Brain microvascular endothelial cell (primary cell): ENCODE measurements around the gene L1CAM.

Source experiments
- DNase-seq: peaks from one replicate; pipeline ENCODE4 v3.0.0-alpha.2; 2020
- H3K27ac ChIP-seq: fragments of 250-450 bp; sonication (Bioruptor Pico); 2 replicates; pipeline ENCODE4 v1.5.1; 2020; ENCODE audit warnings: mild to moderate bottlenecking, moderate library complexity
- H3K27me3 ChIP-seq: fragments of 250-450 bp; sonication (Bioruptor Pico); replicated peaks from 2 replicates; pipeline ENCODE4 v1.5.1; 2020; ENCODE audit warnings: mild to moderate bottlenecking
- H3K36me3 ChIP-seq: fragments of 250-450 bp; sonication (Bioruptor Pico); replicated peaks from 2 replicates; pipeline ENCODE4 v1.5.1; 2020; ENCODE audit warnings: mild to moderate bottlenecking
- H3K4me3 ChIP-seq: 2 replicates; pipeline ENCODE4 v1.5.1; 2011; ENCODE audit warnings: low read depth, mild to moderate bottlenecking, control low read depth, low read length, moderate library complexity
- in situ Hi-C: cut with HindIII; loops from 2 replicates; pipeline ENCODE4 v1.10.0; 2017; ENCODE audit warnings: low sequenced_read_pairs, low pct_ligation_motif_present
- TF ChIP-seq, protein P1 (sequence below): IDR thresholded peaks from 2 replicates; pipeline ENCODE4 v1.5.1; 2011; ENCODE audit warnings: low read depth, mild to moderate bottlenecking, moderate library complexity, low read length, control low read depth, inconsistent platforms; ENCODE audit errors: missing control alignments

L1CAM gene

DNA sequence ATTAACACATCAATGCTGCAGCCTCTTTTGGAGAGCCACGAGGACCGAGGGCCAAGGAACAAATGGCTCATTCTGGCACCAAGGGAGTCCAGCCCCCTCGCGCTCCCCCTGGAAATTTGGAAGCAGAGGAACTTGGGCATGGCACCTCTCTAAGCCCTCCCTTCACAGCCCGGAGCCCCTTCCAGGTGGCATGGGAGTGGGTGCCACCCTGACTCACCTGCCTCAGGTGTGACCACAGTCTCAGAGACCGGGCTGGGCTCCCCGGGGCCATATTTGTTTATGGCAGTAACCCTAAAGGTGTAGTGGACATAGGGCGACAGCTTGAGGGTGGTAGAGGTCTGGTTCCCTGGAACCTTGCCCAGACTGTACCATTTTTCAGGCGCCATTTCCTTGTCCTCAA, 18.8 kb downstream of the L1CAM start:
- in situ Hi-C loops, result no loop called here
- H3K27me3 ChIP-seq, result no peaks in the 10 kb centered on the region
- no peak for DNase-seq
- H3K4me3 ChIP-seq, result no peak overlapping the region
- H3K27ac ChIP-seq, result no peak overlapping the region
- TF ChIP-seq, protein P1, sequence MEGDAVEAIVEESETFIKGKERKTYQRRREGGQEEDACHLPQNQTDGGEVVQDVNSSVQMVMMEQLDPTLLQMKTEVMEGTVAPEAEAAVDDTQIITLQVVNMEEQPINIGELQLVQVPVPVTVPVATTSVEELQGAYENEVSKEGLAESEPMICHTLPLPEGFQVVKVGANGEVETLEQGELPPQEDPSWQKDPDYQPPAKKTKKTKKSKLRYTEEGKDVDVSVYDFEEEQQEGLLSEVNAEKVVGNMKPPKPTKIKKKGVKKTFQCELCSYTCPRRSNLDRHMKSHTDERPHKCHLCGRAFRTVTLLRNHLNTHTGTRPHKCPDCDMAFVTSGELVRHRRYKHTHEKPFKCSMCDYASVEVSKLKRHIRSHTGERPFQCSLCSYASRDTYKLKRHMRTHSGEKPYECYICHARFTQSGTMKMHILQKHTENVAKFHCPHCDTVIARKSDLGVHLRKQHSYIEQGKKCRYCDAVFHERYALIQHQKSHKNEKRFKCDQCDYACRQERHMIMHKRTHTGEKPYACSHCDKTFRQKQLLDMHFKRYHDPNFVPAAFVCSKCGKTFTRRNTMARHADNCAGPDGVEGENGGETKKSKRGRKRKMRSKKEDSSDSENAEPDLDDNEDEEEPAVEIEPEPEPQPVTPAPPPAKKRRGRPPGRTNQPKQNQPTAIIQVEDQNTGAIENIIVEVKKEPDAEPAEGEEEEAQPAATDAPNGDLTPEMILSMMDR, result no peak
- no peaks in the 10 kb centered on the region for H3K36me3 ChIP-seq

DNA sequence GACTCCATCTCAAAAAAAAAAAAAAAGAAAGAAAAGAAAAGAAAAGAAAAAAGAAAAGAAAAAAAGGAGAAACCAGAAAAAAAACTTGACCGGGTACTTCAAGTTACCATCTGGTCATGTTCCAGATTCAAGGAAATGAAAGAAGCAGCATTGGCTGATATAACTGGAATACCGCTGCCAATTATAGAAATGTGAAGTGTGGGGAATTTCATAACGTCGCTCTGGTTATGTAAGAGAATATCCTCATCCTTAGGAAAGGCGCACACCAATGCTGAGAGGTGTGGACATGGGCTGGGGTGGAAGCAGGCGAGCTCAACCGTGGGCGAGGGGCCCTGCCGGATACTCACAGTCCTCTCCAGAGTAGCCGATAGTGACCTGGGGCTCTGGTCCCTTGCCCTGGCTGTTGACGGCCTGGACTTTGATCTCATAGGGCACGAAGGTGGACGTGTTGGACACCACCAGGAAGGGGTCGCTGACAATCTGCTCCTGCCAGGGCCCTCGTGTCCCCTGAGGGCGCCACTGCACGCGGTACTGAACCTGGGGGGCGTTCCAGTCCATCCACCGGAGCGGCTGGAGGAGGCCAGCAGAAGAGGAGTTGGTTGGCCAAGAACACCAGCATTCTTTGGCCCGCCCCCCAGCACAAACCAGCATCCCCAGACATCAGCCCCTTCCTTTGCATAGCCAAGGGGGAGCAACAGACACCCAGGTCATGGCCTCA, 19.5 kb downstream of the L1CAM start:
- in situ Hi-C loops, result no loop called here
- Histone ChIP-seq H3K4me3 (no peak overlapping the region), H3K27me3 (no peaks in the 10 kb centered on the region), H3K36me3 (no peaks in the 10 kb centered on the region), H3K27ac (no peak overlapping the region)
- TF ChIP-seq, protein P1, result no peak
- DNase-seq, result no peak

DNA sequence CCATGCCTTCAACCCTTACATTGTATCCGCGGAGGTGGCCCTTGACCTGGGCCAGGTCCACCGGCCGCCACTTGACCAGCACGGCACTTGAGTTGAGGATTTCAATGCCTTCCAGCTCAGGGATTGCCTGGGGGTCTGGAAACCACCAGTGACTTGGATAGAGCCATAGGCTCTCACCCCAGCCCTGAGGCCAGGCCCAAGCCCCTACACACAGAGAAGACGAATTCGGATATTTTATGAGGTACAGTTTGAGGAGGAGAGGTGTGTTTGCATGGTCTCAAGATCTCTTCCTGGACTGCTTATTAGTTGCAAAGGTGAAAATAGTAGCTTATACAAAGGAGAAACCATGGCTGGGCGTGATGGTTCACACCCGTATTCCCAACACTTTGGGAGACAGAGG, 20.3 kb downstream of the L1CAM start:
- TF ChIP-seq, protein P1, result no peak
- Histone ChIP-seq H3K27ac (no peak overlapping the region), H3K4me3 (no peak overlapping the region), H3K27me3 (no peaks in the 10 kb centered on the region), H3K36me3 (no peaks in the 10 kb centered on the region)
- in situ Hi-C loops, result no loop called here
- DNase-seq, result no peak

DNA sequence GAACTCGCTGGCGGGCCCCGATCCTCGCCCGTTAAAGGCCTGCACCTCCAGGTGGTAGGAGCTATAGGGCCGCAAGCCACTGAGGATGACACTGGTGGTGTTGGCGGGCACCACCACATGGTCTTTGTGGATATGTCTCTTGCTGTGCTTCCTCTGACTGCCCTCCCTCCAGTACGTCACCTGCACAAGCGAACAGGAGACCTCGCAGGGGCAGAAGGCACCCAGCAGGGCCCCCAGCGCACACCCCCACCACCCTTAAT, 20.7 kb downstream of the L1CAM start:
- H3K27me3 ChIP-seq, result no peaks in the 10 kb centered on the region
- no peak overlapping the region for H3K4me3 ChIP-seq
- H3K27ac ChIP-seq, result no peak overlapping the region
- TF ChIP-seq, protein P1, result no peak
- DNase-seq, result no peak
- in situ Hi-C loops, result no loop called here
- no peaks in the 10 kb centered on the region for H3K36me3 ChIP-seq

DNA sequence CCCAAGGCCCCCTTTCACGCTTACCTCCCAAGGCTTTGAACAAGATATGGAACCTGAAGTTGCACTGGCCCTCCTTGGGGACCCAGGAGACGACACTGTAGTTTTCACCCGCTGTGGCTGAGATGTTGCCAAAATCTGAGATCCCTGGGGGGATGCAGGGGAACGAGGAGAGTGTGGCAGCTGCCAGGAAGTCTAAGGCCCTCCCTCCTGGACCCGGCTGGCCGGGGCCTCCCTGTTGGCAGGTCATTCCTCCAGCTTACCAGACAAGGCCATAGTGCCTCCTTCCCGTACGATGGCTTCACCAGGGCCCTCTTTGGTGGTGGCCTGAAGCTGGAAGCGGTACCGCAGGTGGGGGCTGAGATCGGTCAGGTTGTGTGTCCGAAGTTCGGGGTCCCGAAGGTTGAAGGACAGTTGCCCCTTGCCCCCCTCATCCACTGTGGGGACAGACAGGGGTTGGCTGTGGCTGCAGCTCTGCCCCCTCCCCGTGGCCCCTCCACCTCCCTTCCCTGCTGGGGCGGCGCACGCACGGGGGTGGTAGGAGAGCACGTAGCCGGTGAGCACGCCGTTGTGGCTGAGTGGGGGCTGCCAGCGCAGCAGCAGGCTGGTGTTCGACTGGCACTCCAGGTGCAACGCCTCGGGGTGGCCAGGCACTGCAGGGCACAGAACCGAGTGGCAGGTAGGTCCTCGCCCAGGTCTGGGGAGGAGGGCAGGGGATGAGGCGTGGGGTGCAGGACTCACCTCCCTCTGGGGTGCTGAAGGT, 21.2 kb downstream of the L1CAM start:
- H3K4me3 ChIP-seq, result no peak overlapping the region
- no peak overlapping the region for H3K27ac ChIP-seq
- in situ Hi-C loops, result no loop called here
- no peaks in the 10 kb centered on the region for H3K36me3 ChIP-seq
- H3K27me3 ChIP-seq, result no peaks in the 10 kb centered on the region
- DNase-seq, result no peak
- TF ChIP-seq, protein P1, result no peak
